GM12873 (cell line): ENCODE data around the gene RUNX2.

Source experiments
- TF ChIP-seq, protein P1 (sequence below): IDR thresholded peaks from 2 replicates; pipeline ENCODE4 v1.5.1; 2012; ENCODE audit warnings: low read depth, mild to moderate bottlenecking, moderate library complexity, low read length, control low read depth; ENCODE audit not compliant: insufficient read depth; ENCODE audit errors: missing control alignments

The RUNX2 gene

DNA sequence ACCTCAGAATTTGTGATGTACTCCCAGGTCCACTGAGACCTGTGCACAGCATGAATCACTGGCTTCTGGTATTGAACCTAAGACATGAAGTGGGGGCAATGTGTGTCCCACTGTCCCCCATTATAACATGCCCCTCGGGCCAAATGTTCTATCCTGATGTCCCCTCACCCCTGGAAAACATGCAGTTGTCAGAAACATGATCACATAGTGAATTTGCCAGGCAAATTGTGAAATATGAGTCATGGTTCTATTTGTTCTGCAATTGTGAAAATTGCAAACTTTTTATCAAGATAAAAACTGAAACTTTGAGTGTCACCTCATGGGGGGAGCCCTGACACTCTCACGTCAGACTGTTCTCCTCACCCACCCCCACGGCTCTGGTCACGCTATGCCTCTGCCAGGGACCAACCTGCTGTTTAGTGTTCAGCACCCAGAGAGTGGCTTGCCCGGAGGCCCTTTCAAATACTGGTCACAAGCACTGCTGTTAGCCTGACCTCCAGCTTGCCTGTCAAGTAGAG lies 382.2 kb downstream of the RUNX2 start:
- TF ChIP-seq, protein P1, sequence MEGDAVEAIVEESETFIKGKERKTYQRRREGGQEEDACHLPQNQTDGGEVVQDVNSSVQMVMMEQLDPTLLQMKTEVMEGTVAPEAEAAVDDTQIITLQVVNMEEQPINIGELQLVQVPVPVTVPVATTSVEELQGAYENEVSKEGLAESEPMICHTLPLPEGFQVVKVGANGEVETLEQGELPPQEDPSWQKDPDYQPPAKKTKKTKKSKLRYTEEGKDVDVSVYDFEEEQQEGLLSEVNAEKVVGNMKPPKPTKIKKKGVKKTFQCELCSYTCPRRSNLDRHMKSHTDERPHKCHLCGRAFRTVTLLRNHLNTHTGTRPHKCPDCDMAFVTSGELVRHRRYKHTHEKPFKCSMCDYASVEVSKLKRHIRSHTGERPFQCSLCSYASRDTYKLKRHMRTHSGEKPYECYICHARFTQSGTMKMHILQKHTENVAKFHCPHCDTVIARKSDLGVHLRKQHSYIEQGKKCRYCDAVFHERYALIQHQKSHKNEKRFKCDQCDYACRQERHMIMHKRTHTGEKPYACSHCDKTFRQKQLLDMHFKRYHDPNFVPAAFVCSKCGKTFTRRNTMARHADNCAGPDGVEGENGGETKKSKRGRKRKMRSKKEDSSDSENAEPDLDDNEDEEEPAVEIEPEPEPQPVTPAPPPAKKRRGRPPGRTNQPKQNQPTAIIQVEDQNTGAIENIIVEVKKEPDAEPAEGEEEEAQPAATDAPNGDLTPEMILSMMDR, result no peak

DNA sequence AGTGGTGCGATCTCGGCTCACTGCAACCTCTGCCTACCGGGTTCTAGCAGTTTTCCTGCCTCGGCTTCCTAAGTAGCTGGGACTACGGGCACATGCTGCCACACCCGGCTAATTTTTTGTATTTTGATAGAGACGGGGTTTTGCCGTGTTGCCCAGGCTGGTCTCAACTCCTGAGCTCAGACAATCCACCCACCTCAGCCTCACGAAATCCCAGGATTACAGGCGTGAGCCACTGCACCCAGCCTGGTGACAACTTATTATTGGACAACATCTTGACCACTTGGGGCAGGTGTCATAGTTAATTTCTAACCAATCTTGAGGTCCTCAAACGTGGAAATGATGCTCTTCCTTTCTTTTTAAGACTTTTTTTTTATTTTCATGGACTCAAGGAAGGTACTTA lies 383.9 kb downstream of the RUNX2 start:
- TF ChIP-seq, protein P1, result no peak

DNA sequence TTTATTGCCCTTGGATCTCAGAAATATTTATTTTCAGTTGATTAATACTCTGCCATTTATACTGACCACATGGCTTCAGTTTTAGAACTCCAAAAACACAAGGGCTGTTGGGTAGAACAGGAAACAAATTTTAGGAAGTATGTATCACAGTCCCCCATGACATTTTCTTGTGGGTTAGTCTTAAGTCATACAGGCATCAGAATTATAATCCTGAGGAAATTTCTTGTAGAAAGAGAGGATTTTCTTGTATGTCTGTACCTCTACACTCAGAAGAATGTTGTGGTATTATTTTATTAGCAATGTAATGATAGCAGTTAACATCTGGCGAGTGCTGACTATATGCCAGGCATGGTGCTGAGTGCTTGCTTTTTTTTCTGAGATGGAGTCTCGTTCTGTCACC lies 384.7 kb downstream of the RUNX2 start:
- TF ChIP-seq, protein P1, result no peak
